Lung (tissue), 12 donors: Measurements from ENCODE around the gene CLEC4C. TPM values are rescaled to one million over a fixed set of nuclear protein-coding genes. Genes with fewer than 3 reads are reported as not detected.

Experiments used
- ATAC-seq: fragments of 200-7000 bp; cut with Tn5 transposase; one replicate; pipeline ENCODE4 v1.9.1; 2020; ENCODE audit warnings: moderate number of reproducible peaks; ENCODE audit not compliant: insufficient read depth, low FRiP score
- DNase-seq, 3 donors: peaks; one replicate each; pipeline ENCODE4 v3.0.0-alpha.2; 2013 to 2017
- H3K27ac ChIP-seq, 2 donors: one replicate each; pipeline ENCODE4 v1.5.1; 2013; ENCODE audit warnings: mild to moderate bottlenecking in 2 of 2, moderate library complexity in 2 of 2, control low read depth in 1 of 2, inconsistent platforms in 1 of 2, low read depth in 1 of 2, low read length in 1 of 2
- H3K27me3 ChIP-seq, 3 donors: one replicate each; pipeline ENCODE4 v1.5.1; 2013; ENCODE audit warnings: low read length in 2 of 3; ENCODE audit not compliant: control insufficient read depth in 3 of 3, insufficient read depth in 3 of 3
- H3K36me3 ChIP-seq, 4 donors: one replicate each; pipeline ENCODE4 v1.5.1; 2013; ENCODE audit warnings: low read length in 4 of 4, mild to moderate bottlenecking in 1 of 4, moderate library complexity in 1 of 4; ENCODE audit not compliant: control insufficient read depth in 4 of 4, insufficient read depth in 4 of 4
- H3K4me1 ChIP-seq, 5 donors: one replicate each; pipeline ENCODE4 v1.5.1; 2013; ENCODE audit warnings: low read length in 5 of 5, mild to moderate bottlenecking in 2 of 5, moderate library complexity in 1 of 5; ENCODE audit not compliant: control insufficient read depth in 5 of 5, insufficient read depth in 5 of 5
- H3K4me3 ChIP-seq: one replicate; pipeline ENCODE4 v1.5.1; 2013; ENCODE audit warnings: mild to moderate bottlenecking, control low read depth, moderate library complexity
- H3K9ac ChIP-seq, 2 donors: one replicate each; pipeline ENCODE4 v1.5.1; 2013; ENCODE audit warnings: low read length in 2 of 2, control low read depth in 1 of 2; ENCODE audit not compliant: insufficient read depth in 1 of 2
- H3K9me3 ChIP-seq, 4 donors: one replicate each; pipeline ENCODE4 v1.5.1; 2013; ENCODE audit warnings: low read length in 3 of 4, mild to moderate bottlenecking in 1 of 4, moderate library complexity in 1 of 4; ENCODE audit not compliant: control insufficient read depth in 4 of 4, insufficient read depth in 3 of 4
- CTCF ChIP-seq: IDR thresholded peaks from 2 replicates; pipeline ENCODE4 v1.5.1; 2012; ENCODE audit warnings: mild to moderate bottlenecking; ENCODE audit errors: control extremely low read depth, extremely low read depth
- WGBS, 2 donors: extraction: QIAGEN DNeasy Blood & Tissue Kit; methylation state at CpG; one replicate each; pipeline ENCODE4 v1.1.7; 2013; 5-methylcytosine and 5-hydroxymethylcytosine counted together
- polyA plus RNA-seq, 2 donors: library from polyadenylated mRNA; stranded (reverse); fragments of 200-250 nt; gene quantifications; one replicate each; pipeline ENCODE4 v1.2.1, GENCODE V29; 2013
- total RNA-seq, 2 donors: library from RNA; depleted of rRNA in 1 of 2; stranded (reverse); fragments of >200 nt in 1 of 2; gene quantifications; one replicate each; pipeline ENCODE4 v1.2.1, GENCODE V29; 2014 to 2021
- donor health status: control.
- donor health status: control.
- donor health status: Bipolar disorder and iron deficiency.
- donor health status: healthy.
- donor health status: DM: yes; HTN: yes; CAD: no.

CLEC4C gene
- total and polyA plus RNA-seq, 4 donors: 0.08 to 0.60 TPM; not detected in 2

- no peak overlapping the region for H3K27ac ChIP-seq
- no peak overlapping the region for H3K4me3 ChIP-seq
- no peaks in the 10 kb centered on the region for H3K4me1 ChIP-seq
- no peaks in the 10 kb centered on the region for H3K9me3 ChIP-seq
- whole genome bisulfite sequencing, 2 donors: 14 to 18% methylated on average over 5 of the region's 5 CpGs
- ATAC-seq (peak; percentile 47), DNase-seq (peak in 1 of 3 donors; percentile 16)
- peaks cover 0 to 3% (median 0%) of the 10 kb centered on the region in 3 donors for H3K27me3 ChIP-seq
- no peaks in the 10 kb centered on the region for H3K36me3 ChIP-seq
- no peak overlapping the region for H3K9ac ChIP-seq
- TF ChIP-seq CTCF: no peak
These were observed 30.8 kb downstream of the CLEC4C start for GRCh38 chr12:7716381-7716780.

GRCh38 chr12:7712841-7713442, 34.2 kb downstream of the CLEC4C start:
- TF ChIP-seq CTCF: no peak
- 91 to 93% methylated on average over 28 of the region's 28 CpGs for WGBS, 2 donors
- Histone ChIP-seq H3K4me1 (no peaks in the 10 kb centered on the region), H3K9ac (no peak overlapping the region), H3K27ac (no peak overlapping the region), H3K4me3 (no peak overlapping the region), H3K9me3 (no peaks in the 10 kb centered on the region), H3K27me3 (no peaks in the 10 kb centered on the region), H3K36me3 (no peaks in the 10 kb centered on the region)
- ATAC-seq: no peak
- DNase-seq: no peak

- H3K9ac ChIP-seq: no peak within 1 kb of the TSS
- no peaks in the 10 kb centered on the region for H3K4me1 ChIP-seq
- no peaks in the 10 kb centered on the region for H3K36me3 ChIP-seq
- TF ChIP-seq CTCF: no peak
- no peaks in the 10 kb centered on the region for H3K9me3 ChIP-seq
- DNase-seq (no peak), ATAC-seq (no peak)
- no peak within 1 kb of the TSS for H3K4me3 ChIP-seq
- no peaks in the 10 kb centered on the region for H3K27me3 ChIP-seq
- WGBS, 2 donors: 82 to 89% methylated on average over 7 of the region's 7 CpGs
- H3K27ac ChIP-seq: no peak within 1 kb of the TSS
These were observed 36.0 kb downstream of the CLEC4C start, which contains the start of gene DPPA3 for GRCh38 chr12:7711133-7711532. DPPA3 (plus strand) TSS chr12:7711433; CDS start chr12:7711571, 138 bp downstream.
